UCSD-AML1 (cell line): ENCODE measurements around the gene IL1RL1.

Experiments
- DNase-seq: peaks from one replicate; lab custom pipeline; 2025; ENCODE audit not compliant: unreplicated experiment; lab: John Stamatoyannopoulos, UW

Gene IL1RL1

GRCh38 chr2:102334486-102334885 lies 23.1 kb downstream of the IL1RL1 start:
- DNase-seq = no peak

- DNase-seq = peak; percentile 67
Observed at GRCh38 chr2:102335871-102336366, 24.6 kb downstream of the IL1RL1 start.

- no peak for DNase-seq
Observed at GRCh38 chr2:102336502-102336945, 25.2 kb downstream of the IL1RL1 start.

- no peak for DNase-seq
Observed at GRCh38 chr2:102337012-102337411, 25.6 kb downstream of the IL1RL1 start.

GRCh38 chr2:102337481-102338386 lies 26.4 kb downstream of the IL1RL1 start:
- no peak for DNase-seq

GRCh38 chr2:102340778-102341177 lies 29.4 kb downstream of the IL1RL1 start:
- no peak for DNase-seq

- no peak for DNase-seq
Observed at GRCh38 chr2:102342888-102343287, 31.5 kb downstream of the IL1RL1 start.

GRCh38 chr2:102344397-102344796 lies 33.0 kb downstream of the IL1RL1 start:
- no peak for DNase-seq

- no peak for DNase-seq
Observed at GRCh38 chr2:102345329-102345920, 34.1 kb downstream of the IL1RL1 start.

GRCh38 chr2:102346381-102347130 lies 35.2 kb downstream of the IL1RL1 start:
- no peak for DNase-seq

GRCh38 chr2:102350137-102350793 lies 38.9 kb downstream of the IL1RL1 start:
- DNase-seq = no peak

GRCh38 chr2:102355526-102356380 lies 44.4 kb downstream of the IL1RL1 start, which contains the start of gene IL18R1:
Gene IL18R1, plus strand, starts transcription at chr2:102355796. Its CDS starts 6,865 bp downstream, at chr2:102362661.
- DNase-seq = peak; percentile 86

- no peak for DNase-seq
Observed at GRCh38 chr2:102356381-102356712, 45.0 kb downstream of the IL1RL1 start.

GRCh38 chr2:102356741-102357140 lies 45.4 kb downstream of the IL1RL1 start:
- no peak for DNase-seq

GRCh38 chr2:102357937-102358336 lies 46.6 kb downstream of the IL1RL1 start:
- no peak for DNase-seq

- no peak for DNase-seq
Observed at GRCh38 chr2:102358496-102358895, 47.1 kb downstream of the IL1RL1 start.

- no peak for DNase-seq
Observed at GRCh38 chr2:102359527-102359926, 48.2 kb downstream of the IL1RL1 start.

GRCh38 chr2:102361632-102362241 lies 50.4 kb downstream of the IL1RL1 start:
- no peak for DNase-seq

GRCh38 chr2:102365763-102366162 lies 54.4 kb downstream of the IL1RL1 start:
- no peak for DNase-seq
